ENCODE data around the gene AGFG1.
"Not testable (repeated sequence)": the region's sequence is repeated elsewhere in the genome, so short reads cannot be mapped to it uniquely, and the experiment has no call there.

AGFG1 gene

GRCh38 chr2:227597998-227598397 is 126.0 kb downstream of the AGFG1 start:
- no peak for ATAC-seq
- TF ChIP-seq TCF4 (CRISPR knock-in tag; IDR thresholded peaks at IDR 0.05; ENCODE audit: borderline replicate concordance) (no peak), TSHZ2 (CRISPR knock-in tag; IDR thresholded peaks at IDR 0.05) (no peak), ESRRG (CRISPR knock-in tag; IDR thresholded peaks at IDR 0.05) (no peak), TOX (CRISPR knock-in tag; IDR thresholded peaks at IDR 0.05; ENCODE audit: borderline replicate concordance) (no peak), ZNF8 (CRISPR knock-in tag; IDR thresholded peaks at IDR 0.05) (no peak), RARB (CRISPR knock-in tag; IDR thresholded peaks at IDR 0.05) (no peak), CSDC2 (CRISPR knock-in tag; IDR thresholded peaks at IDR 0.05) (no peak)
- TF ChIP-seq, protein P1, sequence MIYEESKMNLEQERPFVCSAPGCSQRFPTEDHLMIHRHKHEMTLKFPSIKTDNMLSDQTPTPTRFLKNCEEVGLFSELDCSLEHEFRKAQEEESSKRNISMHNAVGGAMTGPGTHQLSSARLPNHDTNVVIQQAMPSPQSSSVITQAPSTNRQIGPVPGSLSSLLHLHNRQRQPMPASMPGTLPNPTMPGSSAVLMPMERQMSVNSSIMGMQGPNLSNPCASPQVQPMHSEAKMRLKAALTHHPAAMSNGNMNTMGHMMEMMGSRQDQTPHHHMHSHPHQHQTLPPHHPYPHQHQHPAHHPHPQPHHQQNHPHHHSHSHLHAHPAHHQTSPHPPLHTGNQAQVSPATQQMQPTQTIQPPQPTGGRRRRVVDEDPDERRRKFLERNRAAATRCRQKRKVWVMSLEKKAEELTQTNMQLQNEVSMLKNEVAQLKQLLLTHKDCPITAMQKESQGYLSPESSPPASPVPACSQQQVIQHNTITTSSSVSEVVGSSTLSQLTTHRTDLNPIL (CRISPR knock-in tag; IDR thresholded peaks at IDR 0.05; ENCODE audit: low read depth): no peak
- TF ChIP-seq, protein P2, sequence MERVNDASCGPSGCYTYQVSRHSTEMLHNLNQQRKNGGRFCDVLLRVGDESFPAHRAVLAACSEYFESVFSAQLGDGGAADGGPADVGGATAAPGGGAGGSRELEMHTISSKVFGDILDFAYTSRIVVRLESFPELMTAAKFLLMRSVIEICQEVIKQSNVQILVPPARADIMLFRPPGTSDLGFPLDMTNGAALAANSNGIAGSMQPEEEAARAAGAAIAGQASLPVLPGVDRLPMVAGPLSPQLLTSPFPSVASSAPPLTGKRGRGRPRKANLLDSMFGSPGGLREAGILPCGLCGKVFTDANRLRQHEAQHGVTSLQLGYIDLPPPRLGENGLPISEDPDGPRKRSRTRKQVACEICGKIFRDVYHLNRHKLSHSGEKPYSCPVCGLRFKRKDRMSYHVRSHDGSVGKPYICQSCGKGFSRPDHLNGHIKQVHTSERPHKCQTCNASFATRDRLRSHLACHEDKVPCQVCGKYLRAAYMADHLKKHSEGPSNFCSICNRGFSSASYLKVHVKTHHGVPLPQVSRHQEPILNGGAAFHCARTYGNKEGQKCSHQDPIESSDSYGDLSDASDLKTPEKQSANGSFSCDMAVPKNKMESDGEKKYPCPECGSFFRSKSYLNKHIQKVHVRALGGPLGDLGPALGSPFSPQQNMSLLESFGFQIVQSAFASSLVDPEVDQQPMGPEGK (CRISPR knock-in tag; IDR thresholded peaks at IDR 0.05; ENCODE audit: borderline replicate concordance): no peak

DNA sequence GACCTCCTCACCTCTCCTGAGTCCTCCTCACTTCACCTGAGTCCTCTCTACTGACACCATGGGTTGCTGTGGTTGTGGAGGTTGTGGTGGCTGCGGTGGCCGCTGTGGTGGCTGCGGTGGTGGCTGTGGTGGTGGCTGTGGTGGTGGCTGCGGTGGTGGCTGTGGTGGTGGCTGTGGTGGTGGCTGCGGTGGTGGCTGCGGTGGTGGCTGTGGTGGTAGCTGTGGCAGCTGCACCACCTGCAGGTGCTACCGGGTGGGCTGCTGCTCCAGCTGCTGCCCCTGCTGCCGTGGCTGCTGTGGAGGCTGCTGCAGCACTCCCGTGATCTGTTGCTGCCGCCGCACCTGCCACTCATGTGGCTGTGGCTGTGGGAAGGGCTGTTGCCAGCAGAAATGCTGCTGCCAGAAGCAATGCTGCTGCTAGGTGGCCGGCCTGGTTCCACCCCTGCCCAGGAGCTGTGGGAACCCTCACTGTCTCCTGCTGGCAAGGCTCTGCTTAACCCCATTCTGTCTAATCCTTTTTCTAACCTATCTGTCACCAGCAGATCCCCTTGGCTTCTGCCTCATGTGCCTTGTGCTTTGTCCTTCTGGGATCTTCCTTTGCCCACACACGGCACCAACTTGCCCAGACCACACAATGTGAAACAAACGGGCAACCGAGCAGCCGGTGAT is 127.0 kb downstream of the AGFG1 start, which contains the start of gene SCYGR2:
TSS of gene SCYGR2 (plus strand) at position 59 of the 669 bp plus-strand sequence. CDS start at position 59, 0 bp downstream.
- ATAC-seq: not testable (repeated sequence)

DNA sequence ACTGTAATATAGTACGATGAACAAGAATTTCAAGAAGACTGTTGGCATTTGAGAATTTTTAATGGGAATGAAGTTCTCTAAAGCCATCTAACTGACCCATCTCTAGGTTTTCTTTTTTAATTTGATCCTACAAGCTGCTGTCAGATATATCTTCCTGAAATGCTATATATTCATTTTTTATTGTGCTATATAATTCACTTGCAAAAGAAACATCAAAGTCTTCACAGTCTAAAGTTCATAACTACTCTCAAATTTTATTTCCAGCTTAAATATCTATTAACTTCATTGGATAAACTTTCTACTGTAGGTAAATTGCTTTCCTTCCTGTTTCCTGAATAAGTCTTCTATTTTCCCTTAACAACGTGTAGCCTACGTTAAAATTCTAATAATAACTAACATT is 130.4 kb downstream of the AGFG1 start:
- no peak for ATAC-seq
- TF ChIP-seq RARB (CRISPR knock-in tag; IDR thresholded peaks at IDR 0.05) (no peak), GLIS3 (CRISPR knock-in tag; IDR thresholded peaks at IDR 0.05) (no peak), PPARA (CRISPR knock-in tag; IDR thresholded peaks at IDR 0.05; ENCODE audit: borderline replicate concordance) (no peak), SNAI2 (CRISPR knock-in tag; IDR thresholded peaks at IDR 0.05) (no peak), ISL1 (CRISPR knock-in tag; IDR thresholded peaks at IDR 0.05) (no peak), TCF4 (CRISPR knock-in tag; IDR thresholded peaks at IDR 0.05; ENCODE audit: borderline replicate concordance) (no peak), CSDC2 (CRISPR knock-in tag; IDR thresholded peaks at IDR 0.05) (no peak), BACH2 (CRISPR knock-in tag; IDR thresholded peaks at IDR 0.05; ENCODE audit: borderline replicate concordance) (no peak), CSRNP3 (CRISPR knock-in tag; IDR thresholded peaks at IDR 0.05) (no peak), OSR1 (CRISPR knock-in tag; IDR thresholded peaks at IDR 0.05) (no peak), TSHZ2 (CRISPR knock-in tag; IDR thresholded peaks at IDR 0.05) (no peak), ZFP30 (CRISPR knock-in tag; IDR thresholded peaks at IDR 0.05) (no peak), TOX (CRISPR knock-in tag; IDR thresholded peaks at IDR 0.05; ENCODE audit: borderline replicate concordance) (no peak), ZNF8 (CRISPR knock-in tag; IDR thresholded peaks at IDR 0.05) (no peak), ZNF70 (CRISPR knock-in tag; IDR thresholded peaks at IDR 0.05) (no peak)
- TF ChIP-seq, protein P3, sequence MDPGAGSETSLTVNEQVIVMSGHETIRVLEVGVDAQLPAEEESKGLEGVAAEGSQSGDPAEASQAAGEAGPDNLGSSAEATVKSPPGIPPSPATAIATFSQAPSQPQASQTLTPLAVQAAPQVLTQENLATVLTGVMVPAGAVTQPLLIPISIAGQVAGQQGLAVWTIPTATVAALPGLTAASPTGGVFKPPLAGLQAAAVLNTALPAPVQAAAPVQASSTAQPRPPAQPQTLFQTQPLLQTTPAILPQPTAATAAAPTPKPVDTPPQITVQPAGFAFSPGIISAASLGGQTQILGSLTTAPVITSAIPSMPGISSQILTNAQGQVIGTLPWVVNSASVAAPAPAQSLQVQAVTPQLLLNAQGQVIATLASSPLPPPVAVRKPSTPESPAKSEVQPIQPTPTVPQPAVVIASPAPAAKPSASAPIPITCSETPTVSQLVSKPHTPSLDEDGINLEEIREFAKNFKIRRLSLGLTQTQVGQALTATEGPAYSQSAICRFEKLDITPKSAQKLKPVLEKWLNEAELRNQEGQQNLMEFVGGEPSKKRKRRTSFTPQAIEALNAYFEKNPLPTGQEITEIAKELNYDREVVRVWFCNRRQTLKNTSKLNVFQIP (CRISPR knock-in tag; IDR thresholded peaks at IDR 0.05; ENCODE audit: borderline replicate concordance, low read depth): no peak
- TF ChIP-seq, protein P1 (CRISPR knock-in tag; IDR thresholded peaks at IDR 0.05; ENCODE audit: low read depth): no peak
